GM19025 (cell line): ENCODE measurements around the gene COQ7.

ENCODE experiments used
- ATAC-seq: cut with Tn5 transposase; IDR thresholded peaks from one replicate; pipeline ENCODE4 v1.9.1; 2021; ENCODE audit warnings: mild to moderate bottlenecking, low read depth, moderate library complexity; ENCODE audit not compliant: unreplicated experiment

COQ7 gene

DNA sequence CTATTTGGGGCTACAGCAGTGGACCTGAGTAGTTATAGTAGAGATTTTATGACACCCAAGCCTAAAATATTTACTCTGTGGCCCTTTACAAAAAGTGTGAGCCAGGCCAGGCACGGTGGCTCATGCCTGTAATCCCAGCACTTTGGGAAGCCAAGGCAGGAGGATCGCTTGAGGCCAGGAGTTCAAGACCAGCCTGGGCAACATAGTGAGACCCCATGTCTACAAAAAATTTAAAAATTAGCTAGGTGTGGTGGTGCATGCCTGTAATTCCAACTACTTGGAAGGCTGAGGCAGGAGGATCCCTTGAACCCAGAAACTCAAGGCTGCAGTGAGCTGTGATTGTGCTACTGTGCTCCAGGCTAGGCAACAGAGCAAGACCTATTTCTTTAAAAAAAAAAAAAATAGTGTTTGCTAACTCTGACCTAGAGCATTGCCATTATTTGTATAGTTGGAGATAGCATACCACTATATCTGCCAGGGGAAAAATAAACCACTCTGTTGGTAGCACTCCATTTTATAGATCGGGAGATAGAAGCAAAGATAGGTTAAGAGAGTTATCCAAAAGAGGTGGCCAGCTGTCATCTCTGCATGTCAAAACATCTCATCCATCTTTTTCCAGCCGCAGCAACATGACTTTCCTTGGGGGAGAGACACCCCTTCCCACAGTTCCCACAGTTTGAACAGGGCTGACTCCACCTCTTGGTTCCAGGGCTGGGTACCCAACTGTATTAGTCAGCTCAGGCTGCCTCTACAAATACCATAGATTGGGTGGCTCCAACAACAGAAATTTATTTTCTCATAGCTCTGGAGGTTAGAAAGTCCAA lies 43.3 kb downstream of the COQ7 start:
- ATAC-seq, result no peak

DNA sequence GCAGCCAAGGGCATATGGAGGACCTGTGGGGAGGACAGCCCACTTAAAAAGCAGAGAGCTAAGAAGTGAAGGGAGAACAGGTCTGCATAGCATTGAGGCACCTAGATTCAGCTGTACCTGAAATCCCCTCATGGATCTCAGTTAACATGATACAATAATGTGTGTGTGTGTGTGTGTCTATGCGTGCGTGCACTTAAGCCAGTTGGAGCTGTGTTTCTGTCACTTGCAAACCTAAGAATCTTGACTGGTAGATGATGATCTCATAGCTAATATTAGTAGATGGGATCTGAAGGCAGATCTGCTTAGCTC lies 44.6 kb downstream of the COQ7 start:
- no peak for ATAC-seq

DNA sequence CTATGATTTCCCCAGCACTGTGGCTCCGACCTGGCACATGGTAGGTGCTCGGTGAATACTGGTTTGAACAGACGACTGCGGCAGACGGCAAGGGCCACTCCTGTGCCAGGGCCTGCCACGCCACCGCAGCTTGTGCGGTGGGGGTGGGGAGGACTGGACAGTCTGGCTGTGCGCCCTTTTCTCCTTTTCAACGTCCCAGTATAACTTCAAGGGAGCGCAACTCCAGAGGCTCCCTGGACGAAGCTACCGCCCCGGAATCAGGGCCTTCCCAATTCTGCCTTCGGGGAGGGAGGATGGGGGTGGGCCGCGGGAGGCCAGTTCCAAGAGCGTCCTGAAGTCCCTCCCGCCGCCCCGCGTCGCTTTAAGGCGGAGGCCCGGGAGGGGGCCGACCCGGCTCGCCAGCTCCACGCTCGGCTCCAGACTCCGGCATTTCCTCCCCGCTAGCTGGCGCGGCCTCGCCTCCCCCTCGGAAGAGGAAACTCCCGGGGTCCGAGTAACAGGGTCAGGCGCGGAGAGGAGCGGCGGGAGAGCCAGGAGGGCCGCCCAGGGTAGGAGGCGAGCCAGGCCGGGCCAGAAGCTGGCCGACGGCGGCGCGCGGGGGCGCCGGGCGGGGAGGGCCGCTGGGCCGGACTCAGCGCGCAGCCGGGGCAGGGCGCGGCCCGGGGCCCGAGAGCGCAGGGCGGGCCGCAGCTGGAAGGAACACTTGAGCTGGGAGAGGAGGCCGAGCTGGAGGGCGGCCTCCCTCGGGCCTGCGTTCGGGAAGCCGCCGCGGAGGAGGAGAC lies 46.4 kb downstream of the COQ7 start, which contains the start of gene ITPRIPL2:
TSS of gene ITPRIPL2 (plus strand) at position 388 of the 782 bp plus-strand sequence. CDS start 498 bp downstream, outside the sequence.
- ATAC-seq, result no peak

DNA sequence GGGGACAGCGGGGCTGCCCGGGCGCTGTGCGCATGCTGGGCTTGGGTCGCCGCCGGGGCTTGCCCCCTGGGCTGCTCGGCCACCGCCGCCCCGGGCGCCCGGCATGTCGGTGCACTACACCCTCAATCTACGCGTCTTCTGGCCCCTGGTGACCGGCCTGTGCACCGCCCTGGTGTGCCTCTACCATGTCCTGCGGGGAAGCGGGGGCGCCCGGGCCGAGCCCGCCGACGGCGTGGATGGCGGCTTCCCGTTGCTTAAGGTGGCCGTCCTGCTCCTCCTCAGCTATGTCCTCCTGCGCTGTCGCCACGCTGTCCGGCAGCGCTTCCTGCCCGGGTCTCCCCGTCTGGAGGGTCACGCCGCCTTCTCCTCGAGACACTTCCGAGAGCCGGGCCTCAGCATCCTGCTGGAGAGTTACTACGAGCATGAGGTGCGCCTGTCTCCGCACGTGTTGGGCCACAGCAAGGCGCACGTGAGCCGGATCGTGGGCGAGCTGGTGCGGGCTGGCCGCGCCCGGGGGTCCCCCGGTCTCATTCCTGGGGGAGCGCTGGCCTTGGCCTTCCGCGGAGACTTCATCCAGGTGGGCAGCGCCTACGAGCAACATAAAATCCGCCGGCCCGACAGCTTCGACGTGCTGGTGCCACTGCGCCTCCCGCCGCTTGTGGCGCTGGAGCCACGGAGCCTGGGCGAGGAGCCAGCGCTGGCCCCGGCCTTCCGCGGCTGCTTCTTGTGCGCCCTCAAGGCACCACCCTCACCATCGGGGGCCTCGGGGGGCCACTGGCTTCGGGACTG lies 47.1 kb downstream of the COQ7 start:
- no peak for ATAC-seq

DNA sequence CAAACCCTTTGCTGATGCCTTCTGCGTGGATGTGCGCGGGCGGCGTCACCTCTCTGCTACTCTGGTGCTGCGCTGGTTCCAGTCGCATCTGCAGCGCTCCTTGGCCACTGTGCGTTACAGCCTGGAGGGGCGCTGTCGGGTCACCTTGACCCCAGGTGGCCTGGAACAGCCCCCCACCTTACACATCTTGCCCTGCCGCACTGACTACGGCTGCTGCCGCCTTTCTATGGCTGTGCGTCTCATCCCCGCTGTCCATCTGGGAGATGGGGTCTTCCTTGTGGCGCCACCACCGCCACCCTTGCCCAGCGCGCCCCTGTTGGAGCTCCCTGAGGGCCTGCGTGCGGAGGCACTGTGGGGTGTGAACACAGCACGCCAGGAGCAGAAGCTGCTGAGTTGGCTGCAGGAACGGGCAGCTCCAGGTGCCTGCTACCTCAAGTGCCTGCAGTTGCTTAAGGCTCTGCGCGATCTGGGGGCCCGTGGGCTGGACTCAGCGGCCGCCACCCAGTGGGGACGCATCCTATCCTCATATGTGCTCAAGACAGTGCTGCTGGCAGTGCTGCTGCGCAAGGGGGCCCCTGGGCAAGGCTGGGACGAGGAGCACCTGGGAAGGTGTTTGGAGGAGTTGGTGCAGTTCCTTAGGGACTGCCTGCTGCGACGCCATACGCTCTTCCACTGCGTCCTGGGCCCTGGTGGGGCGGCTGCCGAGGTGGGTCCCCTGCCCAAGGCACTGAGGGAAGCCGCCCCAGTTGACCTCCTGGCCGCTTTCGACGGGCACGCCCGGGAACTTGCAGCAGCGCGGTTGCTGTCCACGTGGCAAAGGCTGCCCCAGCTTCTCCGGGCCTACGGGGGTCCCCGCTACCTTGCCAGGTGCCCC lies 48.0 kb downstream of the COQ7 start:
- ATAC-seq, result no peak

DNA sequence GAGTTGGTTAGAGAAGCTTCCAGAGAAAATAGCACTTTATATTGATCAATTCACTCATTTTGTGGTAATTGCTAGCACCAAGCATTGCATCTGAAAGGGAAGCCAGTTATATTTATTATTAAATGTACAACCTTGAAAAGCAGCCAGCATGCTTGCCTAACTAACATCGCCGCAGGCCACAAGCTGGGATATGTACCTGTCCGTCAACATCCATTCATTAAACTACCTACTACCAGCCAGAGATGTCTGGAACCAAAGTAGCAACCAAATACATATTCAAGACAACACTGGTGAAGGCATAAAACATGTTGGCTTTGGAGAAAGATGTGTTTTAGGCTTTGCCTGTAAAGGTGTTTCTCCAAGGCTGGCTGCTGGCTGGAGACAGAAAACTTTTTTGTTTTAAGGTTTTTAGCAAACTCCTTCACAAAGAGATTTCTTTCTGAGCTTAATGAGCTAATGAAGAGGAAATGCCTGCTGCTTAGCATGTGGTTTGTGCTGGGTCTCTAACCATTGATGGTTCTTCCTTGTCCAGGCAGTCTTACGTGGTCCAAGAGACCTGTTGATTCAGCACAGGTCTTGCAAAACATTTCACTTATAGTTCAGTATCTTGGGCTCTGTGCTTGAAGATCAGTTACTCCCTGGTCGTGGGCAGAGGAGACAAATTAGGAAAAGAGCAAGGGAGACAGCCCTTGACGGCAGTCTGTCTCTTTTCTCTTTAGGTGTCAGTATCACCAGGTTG lies 49.5 kb downstream of the COQ7 start:
- no peak for ATAC-seq

DNA sequence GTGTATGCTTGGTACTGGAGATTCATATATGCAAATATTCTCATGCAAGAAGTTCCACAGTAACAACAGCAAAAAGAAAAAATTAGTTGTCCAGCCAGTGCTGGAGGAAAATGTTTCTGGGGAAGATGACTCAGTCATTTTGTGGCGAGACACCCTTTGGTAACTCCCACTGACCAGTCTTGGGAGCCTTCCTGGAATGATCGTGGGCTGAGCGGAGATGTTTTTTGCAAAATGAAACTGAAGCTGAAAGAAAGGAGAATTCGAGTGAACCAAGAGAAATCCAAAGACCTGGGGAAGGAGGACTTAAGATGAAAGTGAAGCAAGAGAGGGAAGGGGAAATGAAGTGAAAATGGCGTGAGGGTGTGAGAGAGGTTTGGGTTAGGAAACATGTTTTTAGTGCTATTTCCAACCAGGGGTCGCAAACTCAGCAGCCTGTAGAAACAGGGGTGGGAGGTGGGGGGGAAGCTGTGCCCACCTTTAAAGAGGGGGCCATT lies 51.6 kb downstream of the COQ7 start:
- no peak for ATAC-seq

DNA sequence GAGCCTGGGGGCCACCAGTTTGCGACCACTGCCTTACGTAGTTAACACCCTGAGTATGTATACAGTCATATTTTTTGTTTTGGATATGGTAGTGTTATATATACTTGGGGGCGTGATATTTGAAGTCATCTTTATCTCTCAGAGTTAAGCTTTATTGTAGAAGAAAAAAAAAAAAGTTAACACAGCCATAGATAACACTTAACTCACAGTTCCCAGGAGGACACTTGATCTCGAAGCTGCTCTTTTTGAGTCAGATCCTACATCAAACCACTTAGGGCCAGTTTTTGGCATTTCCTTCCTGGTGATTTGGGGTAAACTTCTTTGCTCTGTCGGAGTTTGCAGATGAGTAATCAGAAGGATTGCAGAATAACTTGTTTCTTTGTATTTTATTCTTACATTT lies 52.1 kb downstream of the COQ7 start:
- ATAC-seq, result no peak

DNA sequence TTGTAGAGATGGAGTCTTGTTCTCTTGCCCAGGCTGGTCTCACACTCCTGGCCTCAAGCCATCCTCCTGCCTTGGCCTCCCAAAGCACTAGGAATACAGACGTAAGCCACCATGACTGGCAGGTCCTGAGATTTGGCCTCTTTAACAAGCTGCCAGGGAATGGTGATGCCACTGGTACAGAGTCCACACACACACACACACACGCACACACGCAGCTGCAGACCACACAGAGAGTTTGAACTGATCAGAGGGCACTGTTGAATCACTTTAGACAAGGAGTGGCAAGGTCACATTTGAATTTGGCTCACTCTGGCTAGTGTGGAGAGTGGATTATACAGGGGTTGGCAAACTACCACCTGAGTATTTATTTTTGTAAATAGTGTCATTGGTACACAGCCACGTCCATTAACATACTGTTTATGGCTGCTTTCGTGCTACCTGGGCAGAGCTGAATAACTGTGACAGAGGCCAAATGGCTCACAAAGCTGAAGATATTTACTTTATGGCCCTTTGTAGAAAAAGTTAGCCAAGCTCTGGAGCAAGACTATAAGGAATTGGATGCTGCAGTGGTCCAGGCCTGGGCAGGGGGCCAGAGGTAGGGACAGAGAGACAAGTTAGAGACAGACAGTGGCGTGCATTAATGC lies 56.2 kb downstream of the COQ7 start:
- ATAC-seq, result no peak

DNA sequence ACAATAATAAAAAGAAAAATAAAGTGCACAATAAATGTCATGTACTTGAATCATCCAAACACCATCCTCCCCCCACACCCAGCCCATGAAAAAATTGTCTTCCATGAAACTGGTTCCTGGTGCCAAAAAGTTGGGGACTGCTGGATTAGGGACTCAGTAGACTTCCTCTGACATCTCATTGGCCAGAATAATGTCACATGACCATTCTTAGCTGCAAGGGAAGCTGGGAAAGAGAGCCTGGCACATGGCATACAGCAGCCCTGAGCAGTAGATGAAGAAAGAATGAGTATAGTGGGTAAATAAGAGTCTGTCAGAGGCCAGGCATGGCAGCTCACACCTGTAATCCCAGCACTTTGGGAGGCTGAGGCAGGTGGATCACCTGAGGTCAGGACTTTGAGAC lies 58.9 kb downstream of the COQ7 start:
- ATAC-seq, result no peak

DNA sequence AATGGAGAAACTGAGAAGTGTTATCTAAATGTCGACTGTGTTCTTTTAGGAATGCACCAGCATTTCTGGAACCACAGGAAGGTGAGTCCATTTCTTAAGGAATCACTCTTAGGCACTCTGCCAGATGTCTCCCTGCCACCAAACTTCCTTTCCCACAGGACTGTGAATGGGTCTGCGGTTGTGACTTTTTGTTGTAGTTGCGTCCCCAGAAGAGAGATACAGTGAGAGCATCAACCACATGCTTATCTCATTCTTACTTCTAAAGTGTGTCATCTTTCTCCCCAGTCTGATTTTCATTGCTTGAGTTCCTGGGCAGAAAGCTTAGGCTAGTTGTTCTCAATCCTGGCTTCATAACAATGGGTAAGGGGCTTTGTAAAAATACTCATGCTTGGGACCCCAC lies 59.8 kb downstream of the COQ7 start:
- no peak for ATAC-seq

DNA sequence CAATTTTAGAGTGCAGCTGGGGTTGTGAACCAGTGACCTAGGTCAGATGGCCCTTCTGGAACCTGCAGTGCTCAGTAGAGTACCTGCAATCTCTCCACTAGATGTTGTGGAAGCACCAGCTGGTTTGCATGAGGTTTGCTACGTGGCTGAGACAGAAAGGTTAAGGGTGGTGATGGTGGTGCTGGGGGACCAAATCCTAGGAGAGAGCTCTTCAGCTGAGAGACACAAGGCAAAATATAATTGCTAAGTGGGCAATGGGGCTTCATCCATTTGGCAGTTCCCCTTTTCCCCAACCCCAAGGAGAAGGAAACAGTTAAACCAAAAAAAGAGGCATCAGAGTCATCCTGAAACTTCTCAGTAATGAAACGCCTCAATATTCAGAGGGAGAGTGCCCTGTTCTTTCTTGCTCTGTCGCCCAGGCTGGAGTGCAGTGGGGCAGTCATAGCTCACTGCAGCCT lies 60.3 kb downstream of the COQ7 start:
- no peak for ATAC-seq

DNA sequence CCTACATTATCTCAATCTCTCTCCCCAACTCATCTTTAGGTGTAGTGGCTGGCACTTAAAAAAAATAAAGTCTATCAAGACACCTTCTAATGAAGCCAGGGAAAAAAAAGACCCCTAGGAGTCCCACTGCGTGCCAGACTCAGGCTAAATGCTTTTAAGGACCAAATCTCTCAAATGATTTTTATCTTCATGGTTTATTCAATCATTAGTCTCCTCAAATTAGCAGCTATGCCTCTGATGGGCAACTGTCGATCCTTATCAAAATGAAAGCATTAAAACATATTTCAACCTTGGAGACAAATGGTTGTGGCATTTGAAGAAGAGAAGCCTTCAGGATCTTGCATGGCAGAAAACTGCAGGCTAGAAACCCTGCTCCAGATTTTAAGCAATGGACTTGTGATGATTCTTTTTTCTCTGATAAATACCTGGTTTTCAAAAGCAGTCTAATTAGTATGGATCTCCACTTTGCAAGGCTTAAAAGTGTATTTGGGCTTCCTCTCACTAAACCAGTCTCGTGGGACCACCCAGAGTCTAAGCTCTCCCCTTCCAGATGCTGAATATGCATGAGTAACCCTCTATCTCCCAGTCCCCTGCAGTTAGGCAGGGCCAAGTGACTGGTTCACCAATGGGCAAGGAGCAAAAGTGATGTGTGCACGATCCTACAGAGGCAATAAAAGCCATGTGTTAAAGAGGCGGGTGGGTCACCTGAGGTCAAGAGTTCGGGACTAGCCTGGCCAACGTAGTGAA lies 61.2 kb downstream of the COQ7 start:
- ATAC-seq, result no peak
